ENCODE data around the gene POSTN.
"Not testable (repeated sequence)": the region's sequence is repeated elsewhere in the genome, so short reads cannot be mapped to it uniquely, and the experiment has no call there.

Gene POSTN

DNA sequence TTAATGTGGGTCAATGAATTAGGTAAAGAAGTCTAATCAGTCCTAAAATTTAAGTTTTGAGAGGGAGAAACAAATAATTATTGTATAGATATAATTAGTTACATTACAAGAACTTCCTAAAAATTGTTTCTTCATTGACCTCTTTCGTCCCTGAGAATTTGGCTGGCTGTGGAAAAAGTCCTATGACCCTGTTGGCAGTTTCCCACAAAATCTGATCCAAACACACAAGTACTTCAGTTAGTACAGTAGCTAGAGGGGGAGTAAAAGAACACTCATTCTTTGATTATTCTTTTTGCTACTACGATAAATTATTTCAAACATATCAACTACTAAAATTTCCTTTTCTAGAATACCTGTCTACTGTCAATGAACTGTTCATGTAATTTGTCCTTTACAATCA lies 11.3 kb downstream of the POSTN start:
- H3K9me3 ChIP-seq (ENCODE audit: low read depth, low read length), result no peaks in the 10 kb centered on the region
- H3K36me3 ChIP-seq (ENCODE audit: insufficient read depth, low read length), result no peaks in the 10 kb centered on the region
- TF ChIP-seq EZH2 (IDR thresholded peaks at IDR 0.05), result no peak
- no peak for TF ChIP-seq POLR2AphosphoS5 (IDR thresholded peaks at IDR 0.05; ENCODE audit: borderline replicate concordance, low read depth, low read length)
- TF ChIP-seq FOXP2 (optimal IDR thresholded peaks at IDR 0.05; ENCODE audit: control extremely low read depth, extremely low read length, insufficient read depth), result no peak
- H3K9ac ChIP-seq (ENCODE audit: insufficient read length), result no peak overlapping the region
- no peak for DNase-seq (ENCODE audit: low read depth, low spot score)
- no peak overlapping the region for H3K4me3 ChIP-seq
- H3K27ac ChIP-seq, result no peak overlapping the region

GRCh38 chr13:37586164-37586563 lies 12.4 kb downstream of the POSTN start:
- no peak for TF ChIP-seq EZH2 (IDR thresholded peaks at IDR 0.05)
- no peak for TF ChIP-seq POLR2AphosphoS5 (IDR thresholded peaks at IDR 0.05; ENCODE audit: borderline replicate concordance, low read depth, low read length)
- TF ChIP-seq FOXP2 (optimal IDR thresholded peaks at IDR 0.05; ENCODE audit: control extremely low read depth, extremely low read length, insufficient read depth), result no peak
- Histone ChIP-seq H3K27ac (no peak overlapping the region), H3K4me3 (no peak overlapping the region), H3K9ac (ENCODE audit: insufficient read length) (no peak overlapping the region), H3K36me3 (ENCODE audit: insufficient read depth, low read length) (no peaks in the 10 kb centered on the region), H3K9me3 (ENCODE audit: low read depth, low read length) (no peaks in the 10 kb centered on the region)
- DNase-seq (ENCODE audit: low read depth, low spot score), result no peak

GRCh38 chr13:37585541-37585940 lies 13.0 kb downstream of the POSTN start:
- no peak overlapping the region for H3K27ac ChIP-seq
- no peaks in the 10 kb centered on the region for H3K9me3 ChIP-seq (ENCODE audit: low read depth, low read length)
- TF ChIP-seq EZH2 (IDR thresholded peaks at IDR 0.05) (no peak), FOXP2 (optimal IDR thresholded peaks at IDR 0.05; ENCODE audit: control extremely low read depth, extremely low read length, insufficient read depth) (no peak), POLR2AphosphoS5 (IDR thresholded peaks at IDR 0.05; ENCODE audit: borderline replicate concordance, low read depth, low read length) (no peak)
- DNase-seq (ENCODE audit: low read depth, low spot score), result no peak
- H3K4me3 ChIP-seq, result no peak overlapping the region
- H3K36me3 ChIP-seq (ENCODE audit: insufficient read depth, low read length), result no peaks in the 10 kb centered on the region
- H3K9ac ChIP-seq (ENCODE audit: insufficient read length), result no peak overlapping the region

GRCh38 chr13:37576601-37577000 lies 22.0 kb downstream of the POSTN start:
- Histone ChIP-seq H3K9ac (ENCODE audit: insufficient read length) (no peak overlapping the region), H3K4me3 (no peak overlapping the region), H3K36me3 (ENCODE audit: insufficient read depth, low read length) (no peaks in the 10 kb centered on the region), H3K27ac (no peak overlapping the region), H3K9me3 (ENCODE audit: low read depth, low read length) (no peaks in the 10 kb centered on the region)
- TF ChIP-seq POLR2AphosphoS5 (IDR thresholded peaks at IDR 0.05; ENCODE audit: borderline replicate concordance, low read depth, low read length) (no peak), EZH2 (IDR thresholded peaks at IDR 0.05) (no peak), FOXP2 (optimal IDR thresholded peaks at IDR 0.05; ENCODE audit: control extremely low read depth, extremely low read length, insufficient read depth) (no peak)
- no peak for DNase-seq (ENCODE audit: low read depth, low spot score)

DNA sequence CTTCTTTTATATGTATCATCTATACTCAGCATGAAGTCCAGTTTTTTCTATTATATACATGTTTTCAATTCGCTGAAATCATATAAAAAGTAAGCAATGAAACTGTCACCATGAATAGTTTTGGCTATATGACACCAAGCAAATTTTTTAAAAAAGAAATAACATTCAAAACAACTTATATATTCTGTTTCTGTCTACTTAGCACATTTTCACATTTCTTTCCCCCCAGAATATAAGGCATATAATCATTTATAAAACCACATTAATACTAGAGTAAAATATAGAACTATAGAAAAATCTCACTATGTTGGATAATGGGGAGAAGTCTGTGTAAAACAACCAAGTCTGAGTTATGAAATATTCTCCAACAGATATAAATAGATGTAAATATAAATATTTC lies 33.1 kb downstream of the POSTN start:
- H3K9ac ChIP-seq (ENCODE audit: insufficient read length), result no peak overlapping the region
- TF ChIP-seq FOXP2 (optimal IDR thresholded peaks at IDR 0.05; ENCODE audit: control extremely low read depth, extremely low read length, insufficient read depth) (no peak), POLR2AphosphoS5 (IDR thresholded peaks at IDR 0.05; ENCODE audit: borderline replicate concordance, low read depth, low read length) (no peak), EZH2 (IDR thresholded peaks at IDR 0.05) (no peak)
- H3K4me3 ChIP-seq, result no peak overlapping the region
- no peaks in the 10 kb centered on the region for H3K36me3 ChIP-seq (ENCODE audit: insufficient read depth, low read length)
- no peak overlapping the region for H3K27ac ChIP-seq
- H3K9me3 ChIP-seq (ENCODE audit: low read depth, low read length), result no peaks in the 10 kb centered on the region
- DNase-seq (ENCODE audit: low read depth, low spot score), result no peak

- Histone ChIP-seq H3K9ac (ENCODE audit: insufficient read length) (no peak overlapping the region), H3K4me3 (no peak overlapping the region), H3K36me3 (ENCODE audit: insufficient read depth, low read length) (no peaks in the 10 kb centered on the region), H3K27ac (no peak overlapping the region), H3K9me3 (ENCODE audit: low read depth, low read length) (no peaks in the 10 kb centered on the region)
- no peak for TF ChIP-seq EZH2 (IDR thresholded peaks at IDR 0.05)
- no peak for TF ChIP-seq POLR2AphosphoS5 (IDR thresholded peaks at IDR 0.05; ENCODE audit: borderline replicate concordance, low read depth, low read length)
- TF ChIP-seq FOXP2 (optimal IDR thresholded peaks at IDR 0.05; ENCODE audit: control extremely low read depth, extremely low read length, insufficient read depth), result no peak
- no peak for DNase-seq (ENCODE audit: low read depth, low spot score)
Observed at GRCh38 chr13:37561031-37561430, 37.5 kb downstream of the POSTN start.

DNA sequence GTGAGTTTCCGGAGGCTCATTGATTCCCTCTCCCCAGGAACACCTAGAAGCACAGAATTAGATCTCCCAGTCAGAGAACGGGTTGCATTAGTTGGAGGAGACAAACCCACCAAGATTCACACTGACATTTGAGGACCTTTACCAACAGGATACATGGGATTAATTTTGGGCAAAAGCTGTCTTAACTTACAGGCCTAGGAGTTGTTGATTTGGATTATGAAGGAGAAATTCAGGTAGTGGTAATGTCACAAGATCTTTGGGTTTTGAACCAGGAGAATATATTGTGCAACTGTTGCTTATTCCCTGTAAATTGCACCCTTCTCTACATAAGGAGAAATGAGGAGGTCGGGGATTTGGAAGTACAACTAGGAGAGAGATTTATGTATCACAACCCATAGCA lies 38.0 kb downstream of the POSTN start:
- no peak overlapping the region for H3K4me3 ChIP-seq
- no peak overlapping the region for H3K27ac ChIP-seq
- TF ChIP-seq POLR2AphosphoS5 (IDR thresholded peaks at IDR 0.05; ENCODE audit: borderline replicate concordance, low read depth, low read length) (no peak), FOXP2 (optimal IDR thresholded peaks at IDR 0.05; ENCODE audit: control extremely low read depth, extremely low read length, insufficient read depth) (no peak), EZH2 (IDR thresholded peaks at IDR 0.05) (no peak)
- no peak overlapping the region for H3K9ac ChIP-seq (ENCODE audit: insufficient read length)
- H3K36me3 ChIP-seq (ENCODE audit: insufficient read depth, low read length), result no peaks in the 10 kb centered on the region
- no peaks in the 10 kb centered on the region for H3K9me3 ChIP-seq (ENCODE audit: low read depth, low read length)
- DNase-seq (ENCODE audit: low read depth, low spot score), result no peak

DNA sequence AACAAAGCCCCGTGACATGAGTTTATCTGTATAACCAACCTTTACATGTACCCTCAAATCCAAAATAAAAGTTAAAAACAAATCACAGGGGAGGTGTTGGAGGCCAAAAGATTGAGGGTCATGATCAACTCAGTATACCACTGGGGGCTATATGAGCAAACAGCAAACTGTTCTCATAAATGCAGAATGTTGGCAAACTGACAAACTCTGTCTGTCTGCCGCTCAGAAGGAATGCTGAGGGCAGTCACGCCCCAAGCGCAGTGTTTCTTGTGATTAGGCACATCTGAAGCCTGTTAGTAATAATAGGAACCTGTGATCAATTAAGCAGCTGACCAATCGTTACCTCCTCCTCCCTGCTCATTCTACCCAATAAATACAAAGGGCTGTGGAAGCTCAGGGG lies 39.8 kb downstream of the POSTN start:
- not testable (repeated sequence) for H3K27ac ChIP-seq; DNase-seq (ENCODE audit: low read depth, low spot score); H3K36me3 ChIP-seq (ENCODE audit: insufficient read depth, low read length); H3K9me3 ChIP-seq (ENCODE audit: low read depth, low read length); H3K9ac ChIP-seq (ENCODE audit: insufficient read length); H3K4me3 ChIP-seq

DNA sequence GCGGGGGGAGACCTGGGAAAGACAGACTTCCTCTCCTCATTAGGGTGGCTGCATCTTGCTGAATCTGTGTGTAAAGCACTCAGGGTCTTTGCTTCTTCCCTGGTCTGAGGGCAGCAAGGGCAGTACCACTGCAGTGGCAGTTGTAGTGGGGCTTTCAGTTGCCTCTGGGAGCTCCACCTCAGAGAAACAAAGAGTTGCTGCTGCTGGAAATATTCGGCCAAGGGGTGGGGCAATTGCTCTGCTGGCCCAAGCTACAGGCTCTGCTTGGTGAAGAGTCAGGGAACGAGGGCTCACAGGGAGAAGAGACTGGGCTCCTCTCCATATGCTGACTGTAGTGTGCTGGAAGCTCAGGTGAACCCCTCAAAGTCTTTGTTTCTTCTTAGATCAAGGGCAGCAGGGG lies 52.5 kb downstream of the POSTN start:
- H3K4me3 ChIP-seq, result no peak overlapping the region
- no peak for DNase-seq (ENCODE audit: low read depth, low spot score)
- no peak overlapping the region for H3K9ac ChIP-seq (ENCODE audit: insufficient read length)
- TF ChIP-seq FOXP2 (optimal IDR thresholded peaks at IDR 0.05; ENCODE audit: control extremely low read depth, extremely low read length, insufficient read depth), result no peak
- no peaks in the 10 kb centered on the region for H3K36me3 ChIP-seq (ENCODE audit: insufficient read depth, low read length)
- no peaks in the 10 kb centered on the region for H3K9me3 ChIP-seq (ENCODE audit: low read depth, low read length)
- H3K27ac ChIP-seq, result no peak overlapping the region
